ENCODE results near the gene SLC1A7. TPM values are rescaled to one million over a fixed set of nuclear protein-coding genes. Genes with fewer than 3 reads are reported as not detected.

SLC1A7 gene
- total RNA-seq, 4 donors from 2014 or later, result 4.7 to 12.8 (median 9.4) TPM; not detected in 1

DNA sequence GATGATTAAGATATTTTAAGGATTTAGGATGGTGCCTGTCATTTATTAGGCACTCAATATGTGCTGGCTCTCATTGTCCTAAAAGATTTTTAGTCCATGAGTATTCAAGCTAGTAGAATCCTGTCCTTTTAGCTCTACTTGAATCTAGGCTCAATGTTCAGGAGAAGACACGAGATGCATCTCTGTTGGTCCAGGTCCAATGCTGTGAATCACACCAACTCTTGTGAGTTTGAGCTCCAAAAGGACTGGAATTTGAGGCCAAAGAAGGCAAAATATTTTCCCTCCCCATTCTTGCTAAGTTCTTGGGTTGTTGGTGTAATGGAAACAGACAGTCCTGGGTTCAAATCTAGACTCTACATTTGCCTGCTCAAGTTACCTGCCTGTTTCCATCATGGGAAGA lies 81.9 kb downstream of the SLC1A7 start:
- no peak overlapping the region for H3K4me3 ChIP-seq
- H3K27me3 ChIP-seq, result peaks cover 0 to 14% of the 10 kb centered on the region in 2 donors
- H3K4me1 ChIP-seq, result peaks cover 0 to 21% (median 5%) of the 10 kb centered on the region in 4 donors
- H3K36me3 ChIP-seq, result no peaks in the 10 kb centered on the region
- peak in 1 of 3 donors; percentile 52 for DNase-seq
- no peaks in the 10 kb centered on the region for H3K9me3 ChIP-seq
- H3K27ac ChIP-seq, result peak overlapping the region in 2 of 4 donors; percentile 9 to 45
- TF ChIP-seq POLR2A (IDR thresholded peaks at IDR 0.05), result no peak
- TF ChIP-seq, protein P1, sequence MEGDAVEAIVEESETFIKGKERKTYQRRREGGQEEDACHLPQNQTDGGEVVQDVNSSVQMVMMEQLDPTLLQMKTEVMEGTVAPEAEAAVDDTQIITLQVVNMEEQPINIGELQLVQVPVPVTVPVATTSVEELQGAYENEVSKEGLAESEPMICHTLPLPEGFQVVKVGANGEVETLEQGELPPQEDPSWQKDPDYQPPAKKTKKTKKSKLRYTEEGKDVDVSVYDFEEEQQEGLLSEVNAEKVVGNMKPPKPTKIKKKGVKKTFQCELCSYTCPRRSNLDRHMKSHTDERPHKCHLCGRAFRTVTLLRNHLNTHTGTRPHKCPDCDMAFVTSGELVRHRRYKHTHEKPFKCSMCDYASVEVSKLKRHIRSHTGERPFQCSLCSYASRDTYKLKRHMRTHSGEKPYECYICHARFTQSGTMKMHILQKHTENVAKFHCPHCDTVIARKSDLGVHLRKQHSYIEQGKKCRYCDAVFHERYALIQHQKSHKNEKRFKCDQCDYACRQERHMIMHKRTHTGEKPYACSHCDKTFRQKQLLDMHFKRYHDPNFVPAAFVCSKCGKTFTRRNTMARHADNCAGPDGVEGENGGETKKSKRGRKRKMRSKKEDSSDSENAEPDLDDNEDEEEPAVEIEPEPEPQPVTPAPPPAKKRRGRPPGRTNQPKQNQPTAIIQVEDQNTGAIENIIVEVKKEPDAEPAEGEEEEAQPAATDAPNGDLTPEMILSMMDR (IDR thresholded peaks at IDR 0.05), result no peak

DNA sequence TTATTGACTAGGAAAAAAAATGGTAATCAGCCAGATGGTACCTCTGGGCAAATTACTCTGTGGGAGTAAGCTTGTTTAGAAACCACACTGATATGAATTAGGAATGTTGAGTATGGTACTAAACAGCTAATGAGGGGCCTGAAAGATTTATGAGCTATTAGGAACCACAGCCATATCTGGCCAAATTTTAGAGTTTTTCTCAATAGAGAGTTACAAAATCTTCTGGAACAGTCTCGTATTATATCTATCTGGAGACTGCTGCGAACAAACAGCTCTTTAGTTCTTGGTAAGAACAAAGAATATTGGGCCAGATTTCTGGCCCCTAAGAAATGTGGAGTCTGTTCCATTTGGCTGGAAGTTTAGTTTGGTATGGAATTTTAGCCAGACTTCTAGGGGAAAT lies 85.3 kb downstream of the SLC1A7 start:
- Histone ChIP-seq H3K27ac (no peak overlapping the region), H3K27me3 (peaks cover 0 to 10% of the 10 kb centered on the region in 2 donors), H3K9me3 (no peaks in the 10 kb centered on the region), H3K4me1 (peaks cover 0 to 10% (median 2%) of the 10 kb centered on the region in 4 donors), H3K4me3 (no peak overlapping the region), H3K36me3 (peaks cover 0 to 10% (median 0%) of the 10 kb centered on the region in 3 donors)
- TF ChIP-seq, protein P1 (IDR thresholded peaks at IDR 0.05), result no peak
- no peak for TF ChIP-seq POLR2A (IDR thresholded peaks at IDR 0.05)
- DNase-seq, result no peak

DNA sequence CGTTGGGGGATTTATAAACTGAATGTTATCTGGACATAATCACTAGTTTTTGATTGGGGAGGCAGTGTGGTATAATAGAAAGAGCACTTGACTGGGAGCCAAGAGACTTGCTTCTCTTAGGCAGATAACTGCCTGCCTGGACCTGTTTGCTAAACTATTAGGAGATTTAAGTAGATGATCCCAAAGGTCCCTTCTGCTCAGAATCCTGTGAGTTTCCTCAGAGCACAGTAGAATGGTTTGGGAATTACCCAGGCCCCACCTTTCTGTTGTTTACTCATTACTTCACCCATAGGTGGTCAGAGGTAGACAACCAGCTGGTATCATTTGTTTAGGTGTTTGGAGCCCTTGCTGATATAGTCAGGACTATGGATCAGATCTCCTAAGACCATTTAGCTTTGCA lies 90.8 kb downstream of the SLC1A7 start:
- no peak for DNase-seq
- peaks cover 0 to 54% (median 0%) of the 10 kb centered on the region in 3 donors for H3K36me3 ChIP-seq
- no peak for TF ChIP-seq POLR2A (IDR thresholded peaks at IDR 0.05)
- TF ChIP-seq, protein P1 (IDR thresholded peaks at IDR 0.05), result no peak
- H3K4me1 ChIP-seq, result peaks cover 0 to 6% (median 0%) of the 10 kb centered on the region in 4 donors
- H3K27ac ChIP-seq, result no peak overlapping the region
- no peak overlapping the region for H3K4me3 ChIP-seq
- H3K9me3 ChIP-seq, result no peaks in the 10 kb centered on the region
- H3K27me3 ChIP-seq, result no peaks in the 10 kb centered on the region

DNA sequence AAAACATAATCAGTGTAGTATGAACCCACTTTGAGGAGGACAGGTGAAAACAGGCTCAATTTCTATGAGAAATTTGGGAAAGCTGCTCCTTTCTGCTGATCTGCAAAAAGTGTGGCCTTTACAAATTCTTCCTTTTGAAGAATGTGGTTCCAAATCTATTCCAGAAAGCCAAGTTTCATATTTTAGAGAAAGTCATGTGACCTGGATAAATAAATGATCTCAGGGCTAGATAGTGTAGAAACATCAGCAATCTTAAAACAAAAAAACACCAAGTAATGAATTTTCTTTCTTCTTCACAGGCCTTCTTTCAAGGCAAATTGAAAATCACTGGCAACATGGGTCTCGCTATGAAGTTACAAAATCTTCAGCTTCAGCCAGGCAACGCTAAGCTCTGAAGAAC lies 92.1 kb downstream of the SLC1A7 start:
- Histone ChIP-seq H3K4me1 (peaks cover 0 to 7% (median 0%) of the 10 kb centered on the region in 4 donors), H3K9me3 (no peaks in the 10 kb centered on the region), H3K4me3 (no peak overlapping the region), H3K36me3 (peaks cover 0 to 54% (median 0%) of the 10 kb centered on the region in 3 donors), H3K27me3 (no peaks in the 10 kb centered on the region), H3K27ac (no peak overlapping the region)
- TF ChIP-seq, protein P1 (IDR thresholded peaks at IDR 0.05), result no peak
- no peak for TF ChIP-seq POLR2A (IDR thresholded peaks at IDR 0.05)
- DNase-seq, result no peak

DNA sequence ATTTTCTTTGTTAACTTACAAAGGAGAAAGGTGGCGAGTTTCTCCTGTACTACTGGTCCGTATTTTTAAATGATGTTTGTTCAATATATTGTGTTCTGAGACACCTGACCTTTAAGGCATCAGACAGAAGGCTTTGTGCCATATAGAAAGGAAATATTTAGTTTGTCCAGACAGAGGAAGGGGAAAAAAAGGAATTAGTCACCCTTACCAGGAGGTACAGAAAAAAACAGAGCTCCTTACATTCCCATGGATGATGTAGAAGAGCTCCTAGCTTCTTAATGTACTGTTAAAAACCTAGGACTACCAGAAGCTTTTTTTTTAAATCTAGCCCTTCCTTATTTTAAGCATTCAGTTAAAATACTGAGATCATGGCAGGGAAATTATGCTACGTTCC lies 92.9 kb downstream of the SLC1A7 start:
- Histone ChIP-seq H3K4me3 (no peak overlapping the region), H3K27me3 (no peaks in the 10 kb centered on the region), H3K27ac (no peak overlapping the region), H3K4me1 (peaks cover 0 to 7% (median 0%) of the 10 kb centered on the region in 4 donors), H3K36me3 (peaks cover 0 to 54% (median 0%) of the 10 kb centered on the region in 3 donors), H3K9me3 (no peaks in the 10 kb centered on the region)
- DNase-seq, result no peak
- TF ChIP-seq, protein P1 (IDR thresholded peaks at IDR 0.05), result no peak
- TF ChIP-seq POLR2A (IDR thresholded peaks at IDR 0.05), result no peak

Measured in Peyer's patch (tissue), 4 donors.